ENCODE data around the gene SRCAP.

The SRCAP gene

GRCh38 chr16:30651124-30652004 lies 47.6 kb upstream of the SRCAP start:
- TF ChIP-seq, protein P1, sequence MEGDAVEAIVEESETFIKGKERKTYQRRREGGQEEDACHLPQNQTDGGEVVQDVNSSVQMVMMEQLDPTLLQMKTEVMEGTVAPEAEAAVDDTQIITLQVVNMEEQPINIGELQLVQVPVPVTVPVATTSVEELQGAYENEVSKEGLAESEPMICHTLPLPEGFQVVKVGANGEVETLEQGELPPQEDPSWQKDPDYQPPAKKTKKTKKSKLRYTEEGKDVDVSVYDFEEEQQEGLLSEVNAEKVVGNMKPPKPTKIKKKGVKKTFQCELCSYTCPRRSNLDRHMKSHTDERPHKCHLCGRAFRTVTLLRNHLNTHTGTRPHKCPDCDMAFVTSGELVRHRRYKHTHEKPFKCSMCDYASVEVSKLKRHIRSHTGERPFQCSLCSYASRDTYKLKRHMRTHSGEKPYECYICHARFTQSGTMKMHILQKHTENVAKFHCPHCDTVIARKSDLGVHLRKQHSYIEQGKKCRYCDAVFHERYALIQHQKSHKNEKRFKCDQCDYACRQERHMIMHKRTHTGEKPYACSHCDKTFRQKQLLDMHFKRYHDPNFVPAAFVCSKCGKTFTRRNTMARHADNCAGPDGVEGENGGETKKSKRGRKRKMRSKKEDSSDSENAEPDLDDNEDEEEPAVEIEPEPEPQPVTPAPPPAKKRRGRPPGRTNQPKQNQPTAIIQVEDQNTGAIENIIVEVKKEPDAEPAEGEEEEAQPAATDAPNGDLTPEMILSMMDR (conservative IDR thresholded peaks at IDR 0.05; ENCODE audit: low read depth, low read length) = peak; percentile 56; the same call in 1 of the 2 replicates
- peak overlapping the region; percentile 74 for H3K27ac ChIP-seq
- peak overlapping the region; percentile 84 for H3K9ac ChIP-seq
- H3K4me1 ChIP-seq (ENCODE audit: low read depth, poor library complexity, severe bottlenecking) = peaks cover 49% of the 10 kb centered on the region
- no peaks in the 10 kb centered on the region for H4K20me1 ChIP-seq (ENCODE audit: insufficient read depth)
- peak overlapping the region; percentile 68 for H2AFZ ChIP-seq (ENCODE audit: low read depth)
- no peaks in the 10 kb centered on the region for H3K36me3 ChIP-seq (ENCODE audit: insufficient read depth)
- H3K4me3 ChIP-seq (IDR thresholded peaks at IDR 0.05; ENCODE audit: insufficient read depth, low read depth, low read length) = no peak overlapping the region
- peak overlapping the region; percentile 83 for H3K4me2 ChIP-seq
- H3K79me2 ChIP-seq (ENCODE audit: insufficient read depth, low read depth) = no peaks in the 10 kb centered on the region
- H3K27me3 ChIP-seq (ENCODE audit: insufficient read depth, low read depth) = no peaks in the 10 kb centered on the region

DNA sequence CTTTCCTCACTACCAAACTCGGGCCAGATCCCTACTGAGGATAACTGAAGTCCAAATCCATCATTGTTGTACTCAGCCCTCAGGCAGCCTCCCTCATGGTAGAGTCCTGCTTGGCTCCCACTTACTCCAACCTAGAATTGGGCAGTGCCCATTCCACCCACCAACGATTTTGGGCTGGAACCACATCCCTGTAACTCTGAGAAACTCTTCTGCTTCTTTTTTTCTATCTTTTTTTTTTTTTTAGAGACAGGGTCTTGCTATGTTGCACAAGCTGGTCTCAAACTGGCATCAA lies 47.0 kb upstream of the SRCAP start:
- H3K4me2 ChIP-seq = peak overlapping the region; percentile 83
- no peaks in the 10 kb centered on the region for H4K20me1 ChIP-seq (ENCODE audit: insufficient read depth)
- peak overlapping the region; percentile 84; the same call in 1 of the 2 replicates for H3K9ac ChIP-seq
- H3K4me1 ChIP-seq (ENCODE audit: low read depth, poor library complexity, severe bottlenecking) = peaks cover 49% of the 10 kb centered on the region
- no peak overlapping the region for H2AFZ ChIP-seq (ENCODE audit: low read depth)
- no peaks in the 10 kb centered on the region for H3K79me2 ChIP-seq (ENCODE audit: insufficient read depth, low read depth)
- H3K27me3 ChIP-seq (ENCODE audit: insufficient read depth, low read depth) = no peaks in the 10 kb centered on the region
- H3K36me3 ChIP-seq (ENCODE audit: insufficient read depth) = no peaks in the 10 kb centered on the region
- H3K4me3 ChIP-seq (IDR thresholded peaks at IDR 0.05; ENCODE audit: insufficient read depth, low read depth, low read length) = no peak overlapping the region
- peak overlapping the region; percentile 10; the same call in 1 of the 2 replicates for H3K27ac ChIP-seq
- TF ChIP-seq, protein P1 (conservative IDR thresholded peaks at IDR 0.05; ENCODE audit: low read depth, low read length) = no peak

DNA sequence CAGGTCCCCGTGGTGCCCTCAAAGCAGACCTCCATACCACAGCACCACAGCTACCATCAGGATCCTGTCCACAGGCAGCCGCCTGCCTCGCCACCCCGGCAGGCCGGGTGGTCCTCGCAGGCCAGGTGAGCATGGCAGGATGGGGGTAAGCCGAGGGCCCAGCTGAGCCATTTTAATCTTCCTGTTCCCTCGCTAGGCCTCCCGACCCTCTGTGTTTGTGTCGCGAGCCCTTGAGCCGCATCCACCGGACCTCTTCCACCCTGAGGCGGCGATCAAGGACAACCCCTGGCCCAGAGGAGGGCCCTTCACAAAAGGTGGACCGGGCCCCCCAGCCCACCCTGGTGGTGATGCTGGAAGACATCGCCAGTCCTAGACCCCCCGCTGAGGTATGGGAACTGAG lies 46.3 kb upstream of the SRCAP start:
- Histone ChIP-seq H3K9ac (no peak overlapping the region), H3K79me2 (ENCODE audit: insufficient read depth, low read depth) (no peaks in the 10 kb centered on the region), H3K4me3 (IDR thresholded peaks at IDR 0.05; ENCODE audit: insufficient read depth, low read depth, low read length) (no peak overlapping the region), H4K20me1 (ENCODE audit: insufficient read depth) (no peaks in the 10 kb centered on the region), H3K4me1 (ENCODE audit: low read depth, poor library complexity, severe bottlenecking) (peaks cover 46% of the 10 kb centered on the region), H3K27ac (no peak overlapping the region), H3K4me2 (no peak overlapping the region), H3K27me3 (ENCODE audit: insufficient read depth, low read depth) (no peaks in the 10 kb centered on the region), H2AFZ (ENCODE audit: low read depth) (no peak overlapping the region), H3K36me3 (ENCODE audit: insufficient read depth) (no peaks in the 10 kb centered on the region)
- TF ChIP-seq, protein P1 (conservative IDR thresholded peaks at IDR 0.05; ENCODE audit: low read depth, low read length) = no peak

DNA sequence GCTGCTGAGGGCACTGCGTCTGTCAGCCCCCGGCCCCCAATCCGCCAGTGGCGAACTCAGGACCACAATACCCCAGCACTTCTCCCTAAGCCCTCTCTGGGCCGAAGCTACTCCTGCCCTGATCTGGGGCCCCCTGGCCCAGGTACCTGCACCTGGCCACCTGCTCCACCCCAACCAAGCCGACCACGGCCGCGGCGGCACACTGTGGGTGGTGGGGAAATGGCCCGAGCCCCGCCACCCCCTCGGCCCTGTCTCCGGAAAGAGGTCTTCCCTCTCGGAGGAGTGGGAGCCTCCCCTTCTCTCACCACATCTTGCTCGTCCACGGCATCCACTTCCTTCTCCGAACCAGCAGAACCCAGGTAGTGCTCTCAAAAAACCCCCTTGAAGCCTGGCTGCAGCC lies 44.1 kb upstream of the SRCAP start:
- Histone ChIP-seq H3K27ac (no peak overlapping the region), H3K27me3 (ENCODE audit: insufficient read depth, low read depth) (no peaks in the 10 kb centered on the region), H3K36me3 (ENCODE audit: insufficient read depth) (no peaks in the 10 kb centered on the region), H4K20me1 (ENCODE audit: insufficient read depth) (no peaks in the 10 kb centered on the region), H3K9ac (no peak overlapping the region), H3K4me2 (no peak overlapping the region), H3K4me3 (IDR thresholded peaks at IDR 0.05; ENCODE audit: insufficient read depth, low read depth, low read length) (no peak overlapping the region), H3K4me1 (ENCODE audit: low read depth, poor library complexity, severe bottlenecking) (peaks cover 34% of the 10 kb centered on the region), H2AFZ (ENCODE audit: low read depth) (no peak overlapping the region), H3K79me2 (ENCODE audit: insufficient read depth, low read depth) (peaks cover 3% of the 10 kb centered on the region; the same call in 1 of the 2 replicates)
- TF ChIP-seq, protein P1 (conservative IDR thresholded peaks at IDR 0.05; ENCODE audit: low read depth, low read length) = no peak

Measured in KMS-11 (cell line).